GM19324 (cell line): Measurements from ENCODE around the gene CBARP.

Experiments used
- ATAC-seq: cut with Tn5 transposase; IDR thresholded peaks from one replicate; pipeline ENCODE4 v1.9.1; 2021; ENCODE audit warnings: mild to moderate bottlenecking, moderate library complexity; ENCODE audit not compliant: unreplicated experiment, low FRiP score

Gene CBARP

GRCh38 chr19:1243768-1244692 is 6.2 kb upstream of the CBARP start:
- no peak for ATAC-seq

GRCh38 chr19:1241417-1242095 is 3.8 kb upstream of the CBARP start, which contains the start of gene ATP5F1D:
Gene ATP5F1D, plus strand, starts transcription at chr19:1241751. Its CDS starts 100 bp downstream, at chr19:1241851.
- ATAC-seq, result peak; percentile 64

GRCh38 chr19:1240925-1241324 is 3.1 kb upstream of the CBARP start:
- ATAC-seq, result no peak

- peak; percentile 32 for ATAC-seq
Observed at GRCh38 chr19:1239796-1240737, 2.3 kb upstream of the CBARP start.

GRCh38 chr19:1239420-1239795 is 1.6 kb upstream of the CBARP start:
- ATAC-seq, result no peak

GRCh38 chr19:1238369-1239303 is 831 bp upstream of the CBARP start:
- ATAC-seq, result no peak

- ATAC-seq, result no peak
Observed at GRCh38 chr19:1237027-1237659, 662 bp downstream of the CBARP start.

DNA sequence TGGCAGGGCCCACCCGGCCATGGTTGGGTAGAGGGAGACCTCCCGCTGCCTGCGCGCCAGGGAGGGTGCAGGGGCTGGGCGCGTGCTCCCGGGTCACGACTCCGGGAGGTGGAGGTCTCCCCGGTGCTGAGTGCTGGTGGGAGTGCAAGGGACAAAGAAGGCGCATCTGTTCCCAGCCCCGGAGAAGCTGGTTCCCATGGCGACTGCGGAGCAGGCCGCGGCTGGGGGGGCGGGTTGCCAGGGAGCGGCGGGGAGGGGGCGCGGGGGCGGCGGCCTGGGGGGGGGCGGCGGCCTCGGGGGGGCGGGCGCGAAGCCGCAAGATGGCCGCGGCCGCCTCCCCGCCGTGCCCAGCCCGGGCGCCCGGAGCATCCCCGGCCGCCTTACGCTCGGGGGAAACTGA is 1.2 kb downstream of the CBARP start:
- ATAC-seq, result no peak

DNA sequence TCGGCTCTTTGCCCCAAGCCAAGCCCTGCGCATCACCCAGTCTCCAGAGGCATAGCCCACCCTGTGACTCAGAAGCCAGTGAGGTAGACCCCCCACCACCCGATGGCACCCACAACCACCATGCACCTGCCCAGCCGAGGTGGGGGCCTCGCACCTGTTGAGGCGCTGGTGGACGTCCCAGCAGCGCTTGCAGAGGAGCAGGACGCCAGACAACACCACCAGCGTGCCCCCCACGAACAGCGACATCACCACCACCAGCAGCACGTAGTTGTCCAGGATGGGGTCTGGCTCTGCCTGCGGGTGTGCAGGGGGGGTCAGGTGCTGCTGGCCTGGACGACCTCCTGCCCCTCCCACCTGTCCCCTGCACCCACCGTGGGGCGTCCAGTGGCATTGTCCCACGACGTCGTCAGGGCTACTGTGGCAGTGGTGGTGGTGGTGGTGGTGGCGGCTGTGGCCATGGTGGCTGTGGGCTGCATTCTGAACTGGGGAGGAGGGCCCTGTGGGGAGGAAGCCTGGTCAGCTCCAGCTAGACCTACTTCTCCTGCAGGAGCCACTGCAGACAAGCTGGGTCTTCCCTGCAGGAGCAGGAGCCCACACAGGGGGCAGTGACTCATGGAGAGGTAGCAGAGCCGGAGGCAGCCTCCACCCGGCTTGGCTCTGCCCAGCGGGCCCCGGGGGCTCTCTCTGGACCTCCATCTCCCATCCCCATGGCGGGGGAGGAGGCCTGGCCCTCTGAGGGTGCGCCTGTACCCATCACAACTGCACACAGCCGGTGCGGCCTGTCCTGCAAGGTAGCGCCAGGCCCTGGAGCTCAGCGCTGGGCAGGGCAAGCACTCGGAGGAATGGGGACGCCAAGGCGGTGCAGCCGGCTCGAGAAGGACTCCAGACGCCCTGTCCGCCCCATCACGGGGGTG is 1.9 kb downstream of the CBARP start:
- ATAC-seq, result no peak

DNA sequence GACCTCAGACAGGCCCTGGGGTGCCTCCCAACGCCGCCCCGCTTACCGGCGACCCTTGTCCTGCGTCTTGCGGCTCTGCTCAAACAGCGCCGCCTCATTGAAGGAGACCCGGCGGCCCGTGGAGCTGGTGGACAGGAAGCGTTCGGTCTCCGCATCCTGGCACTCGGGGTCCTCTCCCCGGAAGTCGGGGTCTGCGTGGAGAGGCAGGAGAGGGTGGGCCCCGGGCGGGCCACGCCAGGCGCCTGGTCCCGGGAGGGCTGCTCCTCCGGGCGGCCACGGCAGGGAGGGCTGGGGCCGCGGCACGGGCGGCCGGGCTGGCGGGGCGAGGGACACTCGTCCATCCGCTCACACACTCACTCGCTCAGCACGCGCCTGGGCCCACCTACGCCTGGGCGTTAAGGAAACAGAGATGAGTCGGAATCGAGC is 2.8 kb downstream of the CBARP start:
- no peak for ATAC-seq

- ATAC-seq, result no peak
Observed at GRCh38 chr19:1234051-1234954, 3.5 kb downstream of the CBARP start.

DNA sequence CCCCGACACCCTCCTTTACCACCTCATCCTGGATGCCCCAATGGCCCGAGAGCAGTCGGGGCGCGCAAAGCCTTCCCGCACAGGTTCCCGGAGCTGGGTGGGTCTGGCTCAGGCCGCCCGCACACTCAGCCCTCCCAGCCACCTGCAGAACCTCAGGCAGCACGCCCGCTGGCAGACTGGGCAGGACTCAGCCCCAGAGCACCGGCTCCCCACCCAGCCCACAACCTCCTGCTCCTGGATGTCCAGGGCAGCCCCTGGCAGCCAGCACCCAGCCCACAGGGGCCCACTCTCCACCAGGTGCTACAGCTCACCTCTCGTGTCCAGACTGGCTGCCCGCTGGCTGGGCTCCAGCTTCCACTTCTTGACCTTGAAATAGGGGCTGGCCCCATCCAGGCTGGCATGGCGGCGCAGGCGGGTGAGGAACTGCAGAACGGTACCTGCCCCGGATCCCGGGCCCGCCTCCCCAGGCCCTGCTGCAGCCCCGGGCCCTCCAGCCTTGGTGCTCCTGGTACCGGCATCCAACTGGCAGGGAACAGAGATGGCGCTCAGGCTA is 4.6 kb downstream of the CBARP start:
- ATAC-seq, result no peak

GRCh38 chr19:1232652-1233072 is 5.1 kb downstream of the CBARP start:
- no peak for ATAC-seq

DNA sequence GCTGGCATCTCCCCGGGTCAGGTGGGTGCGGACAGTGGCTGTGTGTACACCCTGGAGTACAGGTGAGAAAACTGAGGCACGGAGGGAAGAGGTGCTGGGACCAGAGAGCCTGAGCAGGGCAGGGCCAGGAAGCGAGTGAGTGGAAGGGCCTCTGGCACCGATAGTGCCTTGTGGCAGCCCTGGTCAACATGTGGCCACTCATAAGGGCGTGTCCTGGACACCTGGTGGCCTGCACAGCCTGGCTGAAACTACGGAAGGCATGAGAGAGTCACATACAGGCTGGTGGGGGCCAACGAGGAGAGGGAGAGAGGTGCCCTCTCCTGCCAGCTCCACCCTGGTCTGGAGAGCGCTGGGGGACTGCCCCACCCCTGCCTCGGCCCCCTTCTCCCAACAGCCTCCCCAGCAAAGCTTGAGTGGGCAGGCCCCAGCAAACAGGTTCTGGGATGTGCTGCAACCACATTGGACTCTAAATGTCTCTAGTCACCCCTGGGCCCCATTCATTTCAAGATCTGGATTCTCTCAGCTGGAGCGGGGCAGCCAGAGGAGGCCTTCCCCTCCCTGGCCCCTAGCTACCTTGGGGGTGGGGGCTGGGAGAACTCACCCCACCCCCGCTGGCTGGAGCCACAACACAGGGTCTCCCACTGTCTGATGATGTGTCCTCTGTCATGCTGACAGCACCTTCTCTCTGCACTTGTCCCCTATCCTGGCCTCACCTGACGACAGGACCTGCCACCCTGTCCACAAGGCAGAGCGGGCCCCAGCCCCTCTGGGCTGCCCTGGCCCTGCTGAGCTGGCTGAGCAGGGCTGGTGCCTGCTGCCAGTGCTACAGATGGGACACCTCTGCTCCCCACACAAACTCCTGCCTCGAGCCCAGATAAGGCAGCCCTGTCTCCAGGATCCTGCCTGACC is 5.8 kb downstream of the CBARP start:
- no peak for ATAC-seq

GRCh38 chr19:1230783-1231489 is 6.9 kb downstream of the CBARP start:
- ATAC-seq, result no peak
